GM18517 (cell line): ENCODE measurements around the gene CCDC85C.

ENCODE experiments used
- ATAC-seq: cut with Tn5 transposase; IDR thresholded peaks from one replicate; pipeline ENCODE4 v1.9.1; 2021; ENCODE audit warnings: mild to moderate bottlenecking, moderate library complexity; ENCODE audit not compliant: unreplicated experiment

The CCDC85C gene

DNA sequence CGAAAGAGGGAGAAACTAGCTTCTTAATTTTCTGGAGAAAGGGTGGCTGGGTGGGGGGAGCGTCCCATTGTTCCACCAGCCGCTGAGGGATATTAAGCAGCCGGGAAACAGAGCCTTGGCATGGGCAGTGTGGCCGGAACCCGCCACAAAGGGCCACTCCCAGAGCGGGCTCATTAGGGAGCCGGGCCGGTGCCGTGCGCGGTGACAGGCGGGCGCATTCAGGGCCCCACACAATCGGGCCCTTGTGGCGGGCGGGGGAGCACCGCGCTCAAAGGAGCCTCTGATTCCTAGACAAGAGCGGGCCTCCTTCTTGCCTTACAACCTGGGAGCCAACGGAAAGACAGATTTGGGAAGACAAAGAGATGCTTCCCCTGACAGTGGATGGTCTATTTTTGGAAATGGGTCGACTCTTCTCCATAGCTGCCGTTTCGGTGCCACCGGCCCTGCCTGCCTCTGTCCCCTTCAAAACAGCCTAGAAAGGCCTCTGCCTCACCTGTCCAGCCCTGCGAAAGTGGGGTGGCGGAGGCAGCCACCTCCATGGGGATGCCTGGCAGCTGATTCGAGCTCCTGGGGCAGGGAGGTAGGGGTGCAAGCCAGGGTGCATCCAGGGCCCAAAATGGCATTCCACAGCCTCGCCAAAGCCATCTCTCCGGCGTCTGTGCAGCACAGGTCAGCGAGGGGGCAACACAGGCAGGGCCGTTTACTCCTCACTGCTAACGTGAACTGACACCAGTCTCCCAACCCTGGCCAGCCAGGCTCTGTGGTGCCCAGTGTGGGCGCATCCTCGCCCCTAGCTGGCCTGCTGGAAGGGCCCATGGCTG, 10.9 kb downstream of the CCDC85C start:
- ATAC-seq, result no peak

DNA sequence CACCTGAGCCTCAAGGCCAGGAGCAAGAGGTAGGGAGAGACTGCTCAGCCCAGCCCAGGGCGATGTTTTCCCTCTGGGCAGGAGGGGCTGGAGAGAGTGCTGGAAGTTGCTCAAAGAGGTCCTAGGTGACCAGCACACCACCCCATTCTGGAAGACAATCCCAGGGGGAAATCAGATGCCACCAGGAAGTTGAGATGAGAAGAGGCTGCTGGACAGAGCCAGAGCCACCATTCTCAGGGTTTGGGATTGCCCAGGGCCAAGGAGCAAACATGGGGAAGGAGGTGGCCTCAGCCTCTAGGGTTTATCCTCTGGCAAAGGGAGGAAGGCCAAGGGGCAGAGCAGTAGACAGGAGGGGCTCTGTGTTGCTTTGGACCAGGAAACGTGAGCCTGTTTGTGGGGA, 11.6 kb downstream of the CCDC85C start:
- ATAC-seq, result no peak

DNA sequence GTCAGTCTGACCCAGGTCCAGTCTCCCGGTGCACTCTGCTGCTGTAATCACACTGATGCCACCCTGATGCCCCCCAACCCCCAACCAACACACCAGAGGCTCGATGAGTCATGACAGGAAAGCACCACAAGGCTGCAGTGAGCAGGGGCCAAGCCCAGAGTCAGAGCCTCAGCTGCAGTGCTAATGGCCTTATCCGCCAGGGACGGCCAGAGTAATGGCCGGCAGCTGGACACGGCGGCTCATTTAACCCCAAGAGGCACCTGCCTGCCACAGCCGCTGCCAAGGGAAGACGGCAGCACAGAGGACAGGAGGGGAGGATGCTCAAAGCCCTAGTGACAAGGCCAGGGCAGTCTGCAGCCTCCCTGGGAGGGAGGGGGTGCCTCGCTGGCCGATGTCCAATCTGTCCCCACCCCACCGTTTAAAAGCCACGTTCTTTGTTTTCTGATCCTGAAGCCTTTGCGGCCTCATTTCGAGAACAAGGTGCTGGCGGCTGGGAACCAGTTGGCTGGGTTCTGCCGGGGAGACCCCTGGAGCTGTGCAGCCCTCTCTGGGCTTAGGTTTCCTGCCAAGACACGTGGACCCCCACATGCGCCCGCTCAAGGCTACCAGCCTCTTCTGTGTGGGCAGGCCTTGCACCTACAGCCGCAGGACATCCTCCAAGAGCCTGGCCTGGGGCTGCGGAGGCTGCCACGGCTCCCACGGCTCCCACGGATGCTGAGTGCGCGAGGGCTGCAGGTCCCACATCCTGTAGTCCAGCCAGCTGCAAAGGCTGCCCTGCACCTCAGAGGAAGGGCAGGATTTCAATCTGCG, 13.1 kb downstream of the CCDC85C start:
- ATAC-seq, result no peak

DNA sequence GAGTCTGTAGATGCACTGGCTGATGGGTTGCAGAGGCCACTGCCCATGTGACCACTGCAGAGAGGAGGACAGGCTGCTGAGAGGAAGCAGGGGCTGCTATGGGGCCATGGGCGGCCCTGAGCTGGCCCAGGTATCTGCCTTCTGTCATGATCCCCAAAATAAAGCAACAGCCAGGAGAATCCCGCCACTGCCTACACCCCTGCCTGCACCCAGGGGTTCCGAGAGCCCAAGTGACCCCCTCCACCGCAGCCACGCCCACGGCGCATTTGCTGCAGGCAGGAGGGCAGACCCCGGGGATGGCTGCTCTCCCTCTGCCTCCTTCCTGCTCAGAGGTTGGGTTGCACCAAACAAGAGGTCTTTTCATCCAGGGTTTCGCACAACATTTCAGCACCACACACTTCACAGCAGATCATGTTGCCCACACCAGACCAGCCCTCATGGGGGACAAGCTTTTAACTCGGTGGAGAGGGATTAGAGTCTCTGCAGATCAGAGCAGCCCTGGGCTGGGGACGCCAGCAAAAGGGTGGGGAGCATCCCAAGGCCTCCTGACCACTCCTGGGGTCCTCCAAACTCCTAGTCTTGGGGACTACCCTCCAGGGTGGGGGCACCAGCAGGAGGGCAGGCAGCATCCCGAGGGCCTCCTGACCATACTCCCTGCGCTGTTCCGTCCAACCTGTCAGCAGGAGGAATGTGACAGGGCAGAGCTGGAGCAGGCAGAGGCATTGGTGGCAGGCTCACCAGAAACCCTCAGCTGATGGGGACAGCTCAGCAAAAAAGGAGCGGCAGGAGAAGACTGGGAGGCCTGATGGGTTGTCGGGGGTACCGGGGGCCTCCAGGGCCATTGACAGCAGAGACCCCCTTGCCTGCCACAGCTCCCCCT, 14.1 kb downstream of the CCDC85C start:
- ATAC-seq, result no peak

DNA sequence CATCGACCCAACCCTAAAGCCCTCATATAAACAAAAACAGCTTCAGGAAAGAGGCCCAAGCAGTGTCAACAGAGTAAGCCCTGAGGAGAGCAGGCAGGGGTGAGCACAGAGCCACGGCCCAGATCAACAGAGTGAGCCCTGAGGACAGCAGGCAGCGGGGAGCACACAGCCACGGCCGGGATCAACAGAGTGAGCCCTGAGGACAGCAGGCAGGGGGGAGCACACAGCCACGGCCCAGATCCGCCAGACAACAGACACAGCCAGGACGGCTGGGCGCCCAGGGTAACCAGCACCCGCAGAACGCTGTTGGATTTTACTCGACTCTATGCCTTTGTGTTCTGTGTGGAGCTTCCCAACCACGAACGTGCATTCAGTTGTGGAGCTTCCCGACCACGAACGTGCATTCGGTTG, 15.0 kb downstream of the CCDC85C start:
- no peak for ATAC-seq

DNA sequence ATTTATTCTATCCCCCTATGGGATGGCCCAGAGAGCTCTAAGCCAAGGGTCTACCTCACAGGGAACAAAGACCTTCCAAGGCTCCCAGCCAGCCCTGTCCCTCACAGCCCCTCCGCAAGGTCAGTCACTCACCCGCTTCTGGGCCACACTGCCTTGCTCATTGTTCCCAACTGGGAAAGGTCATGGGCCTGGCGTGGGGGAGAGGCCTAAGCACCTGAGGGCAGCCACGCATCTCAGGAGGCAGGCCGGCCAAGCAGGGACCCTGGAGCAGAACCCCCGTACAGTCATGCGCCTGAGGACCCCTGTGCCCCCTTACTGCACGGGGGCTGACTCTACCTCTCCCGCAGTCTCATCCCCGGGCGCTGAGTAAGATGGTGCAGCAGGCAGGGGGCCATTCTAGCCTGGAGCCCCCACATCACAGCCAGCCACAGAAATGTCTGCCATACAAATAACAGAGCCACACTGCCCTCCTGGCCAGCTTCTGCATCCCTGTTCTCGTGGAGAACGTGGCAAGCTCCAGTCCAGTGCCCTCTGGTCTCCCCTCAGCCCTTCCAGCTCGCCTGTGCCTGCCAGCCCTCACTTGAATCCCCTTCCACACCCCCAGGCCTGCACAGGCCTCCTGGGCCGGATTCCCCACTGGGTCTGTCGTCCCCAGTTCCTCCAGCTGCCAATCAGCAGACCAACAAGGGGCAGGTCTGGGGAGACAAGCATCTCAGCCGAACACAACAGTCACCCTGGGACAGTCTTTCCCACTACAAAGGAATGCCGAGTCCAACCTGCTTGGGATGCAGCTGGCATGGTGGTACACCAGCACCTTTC, 16.3 kb downstream of the CCDC85C start:
- no peak for ATAC-seq

DNA sequence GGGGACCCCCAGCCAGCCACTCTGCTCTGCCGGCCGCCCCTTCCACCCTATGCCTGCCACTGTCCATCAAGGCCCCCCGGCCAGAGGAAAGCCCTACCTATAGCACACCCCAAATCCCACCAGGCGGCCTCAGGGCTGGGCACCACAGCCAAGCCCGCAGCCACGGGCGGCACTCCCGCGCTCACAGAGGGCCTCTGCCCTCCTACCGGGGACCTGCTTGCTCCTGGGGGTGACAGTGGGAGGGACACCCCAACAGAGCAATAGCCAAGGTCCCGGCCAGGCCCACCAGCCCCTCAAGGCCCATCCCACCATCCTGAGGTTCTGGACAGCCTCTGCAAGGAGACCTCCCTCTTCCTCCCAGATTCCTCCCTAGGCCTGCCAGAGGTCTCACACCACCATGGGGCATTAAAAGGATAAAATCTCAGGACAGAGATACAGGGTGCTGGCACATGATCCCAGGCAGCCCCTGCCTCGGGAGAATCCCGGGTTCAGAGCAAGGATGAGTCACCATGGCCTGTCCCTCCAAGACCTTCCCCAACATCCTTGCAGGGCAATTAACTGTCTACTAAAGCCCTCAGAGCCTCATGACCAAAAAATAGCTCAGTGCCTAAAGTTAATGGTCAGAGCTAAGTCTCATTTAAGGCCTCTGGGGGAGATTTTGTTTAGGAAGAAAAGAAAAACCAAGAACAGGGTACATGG, 17.1 kb downstream of the CCDC85C start:
- no peak for ATAC-seq

DNA sequence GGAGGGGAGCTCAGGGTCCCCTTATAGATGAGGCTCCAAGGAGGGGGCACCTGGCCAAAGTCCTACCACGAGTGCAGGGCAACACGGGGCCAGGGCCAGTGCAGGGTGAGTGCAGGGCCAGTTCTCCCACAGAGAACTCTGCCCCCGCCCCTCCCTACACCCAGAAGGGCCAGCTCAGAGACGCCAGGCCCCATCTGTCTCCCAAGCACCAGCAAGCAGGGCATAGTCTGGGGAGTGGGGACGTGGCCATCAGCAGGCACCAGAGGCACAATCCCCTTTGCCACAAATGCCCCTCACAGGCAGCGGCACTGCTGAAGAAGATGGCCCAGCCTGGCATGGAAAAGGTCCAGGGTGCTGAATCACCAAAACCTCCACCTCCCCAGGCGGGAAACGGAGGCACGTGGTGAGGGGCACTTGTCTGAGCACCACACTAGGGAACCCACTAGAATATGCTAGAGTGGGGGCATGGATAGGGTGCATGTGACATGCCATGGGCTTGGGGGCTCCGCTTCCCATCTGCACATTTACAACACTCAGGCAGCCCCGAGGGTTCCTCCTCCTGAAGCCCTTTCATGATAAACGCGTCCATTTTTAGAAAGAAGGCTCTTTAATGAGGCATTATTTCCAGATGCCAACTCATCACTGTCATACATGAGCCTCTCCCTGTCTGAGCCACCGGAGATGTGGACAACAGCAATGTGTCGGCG, 17.8 kb downstream of the CCDC85C start:
- no peak for ATAC-seq

DNA sequence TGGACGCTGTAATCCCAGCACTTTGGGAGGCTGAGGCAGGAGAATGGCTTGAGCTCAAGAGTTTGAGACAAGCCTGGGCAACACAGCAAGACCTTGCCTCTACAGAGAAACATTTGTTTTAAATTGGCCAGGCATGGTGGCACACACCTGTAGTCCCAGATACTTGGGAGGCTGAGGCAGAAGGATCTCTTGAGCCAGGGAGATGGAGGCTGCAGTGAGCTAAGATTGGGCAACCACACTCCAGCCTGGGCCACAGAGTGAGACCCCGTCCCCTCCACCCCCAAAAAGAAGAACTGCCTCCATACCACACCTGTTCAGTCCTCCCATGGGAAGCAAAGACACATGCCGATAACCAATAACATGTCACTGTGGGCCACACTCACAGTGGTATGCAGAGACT, 19.2 kb downstream of the CCDC85C start:
- no peak for ATAC-seq

DNA sequence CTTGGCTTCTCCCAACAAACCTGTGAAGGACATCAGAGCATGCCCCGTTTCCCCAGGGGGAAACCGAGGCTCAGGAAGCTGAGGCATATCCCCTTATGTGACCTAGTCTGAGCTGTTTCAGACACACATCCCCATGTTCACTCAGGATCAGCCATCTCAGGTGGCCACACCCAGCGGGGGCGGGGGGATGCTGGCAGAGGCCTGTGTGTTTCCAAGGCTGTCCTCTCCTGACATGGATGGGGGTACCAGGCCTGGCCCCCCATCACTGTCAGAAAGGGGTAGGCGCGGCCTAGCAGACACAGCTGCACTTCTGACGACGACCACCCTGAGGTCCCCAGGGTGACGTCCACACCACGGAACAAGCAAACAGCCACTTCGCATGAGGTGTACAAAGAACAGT, 22.1 kb downstream of the CCDC85C start:
- ATAC-seq, result no peak

DNA sequence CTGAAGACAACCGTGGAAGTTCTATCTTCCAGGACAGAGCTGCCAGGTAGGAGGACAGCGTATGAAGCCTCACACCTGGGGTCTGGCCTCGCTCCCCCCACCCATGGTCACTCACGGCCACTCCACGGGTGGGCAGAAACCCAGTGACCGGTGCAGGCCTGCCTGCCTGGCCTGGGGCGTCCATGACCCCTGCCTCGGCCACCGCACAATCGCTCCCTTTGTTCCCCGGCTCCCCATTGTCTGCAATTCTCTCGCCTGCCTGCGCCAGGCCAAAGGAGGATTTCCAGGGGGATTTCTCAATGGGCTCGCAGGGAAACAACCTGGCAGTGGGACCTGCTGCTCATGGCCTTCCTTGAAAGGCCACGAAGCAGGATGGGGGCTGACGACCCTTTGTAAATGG, 22.6 kb downstream of the CCDC85C start:
- ATAC-seq, result no peak

DNA sequence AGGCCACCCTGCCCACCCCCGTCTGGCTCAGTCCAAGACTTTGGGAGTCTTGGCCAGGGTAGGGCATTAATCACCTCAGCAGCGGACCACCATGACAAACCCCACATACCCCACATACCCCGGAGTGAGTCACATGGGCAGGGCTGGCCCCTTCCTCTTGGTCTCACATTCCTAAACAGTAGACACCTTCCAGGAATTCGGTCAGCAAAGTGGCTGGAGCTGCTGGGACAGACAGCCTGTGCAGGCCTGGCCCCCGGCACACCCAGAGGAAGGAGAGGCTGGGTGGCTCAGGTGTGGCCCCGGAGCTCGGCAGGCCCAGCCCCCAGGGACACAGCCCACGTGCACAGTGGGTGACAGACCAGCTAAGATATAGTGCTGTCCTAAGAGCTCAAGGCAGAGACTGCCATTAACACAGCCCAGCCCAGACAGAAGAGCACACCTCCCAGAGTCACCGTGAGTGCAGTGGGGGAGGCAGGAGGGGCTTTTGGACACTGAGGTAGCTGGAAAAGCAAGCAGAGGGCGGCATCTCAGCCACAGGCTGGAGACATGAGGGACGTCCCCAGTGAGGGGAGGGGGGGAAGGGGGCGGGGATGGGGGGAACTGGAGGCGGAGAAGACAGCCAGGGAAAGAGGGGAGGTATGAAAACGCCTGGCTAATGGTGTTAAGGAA, 24.0 kb downstream of the CCDC85C start:
- ATAC-seq, result no peak

DNA sequence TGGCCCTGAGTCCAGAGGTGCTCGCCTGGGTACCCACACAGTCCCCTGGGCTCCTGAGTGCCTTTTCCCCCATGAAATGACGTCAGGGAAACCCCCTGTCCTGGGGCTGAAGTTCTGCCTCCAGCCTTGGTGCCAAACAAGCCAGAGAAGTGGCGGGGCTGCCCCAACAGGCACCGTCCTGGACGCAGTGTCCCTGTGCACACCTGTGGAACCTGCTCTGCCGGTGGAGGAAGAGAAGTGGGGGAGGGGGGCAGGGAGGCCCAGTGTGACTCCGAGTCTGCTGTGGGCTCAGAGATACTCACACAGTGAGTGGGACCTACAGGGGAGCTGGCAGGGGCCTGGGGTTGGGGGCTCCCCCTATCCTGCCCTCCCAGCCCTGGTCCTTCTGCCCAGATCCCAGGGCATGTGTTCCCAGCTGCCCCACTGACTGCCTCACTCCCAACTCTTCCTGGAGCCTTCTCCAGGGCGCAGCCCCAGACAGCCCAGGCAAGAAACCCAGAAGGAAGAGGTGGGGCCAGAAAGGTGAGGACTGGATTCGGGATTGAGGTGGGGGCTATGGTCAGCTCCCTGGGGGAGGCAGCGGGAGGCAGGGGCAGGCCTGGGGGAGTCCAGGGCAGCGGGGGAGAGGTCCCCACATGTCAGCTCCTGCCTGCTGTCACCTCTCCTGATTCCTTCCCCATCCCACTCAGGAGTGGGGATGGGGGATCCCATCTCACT, 24.7 kb downstream of the CCDC85C start:
- ATAC-seq, result no peak

DNA sequence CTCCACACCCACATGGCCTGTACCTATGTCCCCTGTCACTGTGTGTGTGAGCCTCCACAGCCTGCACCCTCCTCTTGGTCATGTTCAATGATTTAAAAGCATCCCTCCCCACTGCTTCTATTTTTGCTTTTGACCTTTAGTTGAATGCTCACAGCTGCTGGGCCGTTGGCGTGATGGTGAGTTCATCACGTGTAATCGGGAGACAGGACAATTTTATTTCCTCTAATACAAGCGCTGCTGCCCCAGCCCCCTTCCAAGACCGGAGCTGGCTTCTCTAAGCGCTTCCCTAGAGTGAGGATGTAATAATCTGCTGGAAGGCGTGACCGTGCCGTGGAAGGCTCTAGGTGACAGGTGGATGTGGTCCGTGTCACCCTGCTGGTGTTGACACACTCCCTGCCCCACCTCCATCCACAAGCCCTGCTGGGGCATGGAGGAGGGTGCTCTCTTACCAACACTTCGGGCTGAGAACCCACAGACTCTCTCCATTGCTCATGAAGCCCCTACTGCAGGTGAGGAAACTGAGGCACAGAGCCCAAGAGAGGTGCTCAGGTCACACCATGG, 25.4 kb downstream of the CCDC85C start:
- ATAC-seq, result no peak

DNA sequence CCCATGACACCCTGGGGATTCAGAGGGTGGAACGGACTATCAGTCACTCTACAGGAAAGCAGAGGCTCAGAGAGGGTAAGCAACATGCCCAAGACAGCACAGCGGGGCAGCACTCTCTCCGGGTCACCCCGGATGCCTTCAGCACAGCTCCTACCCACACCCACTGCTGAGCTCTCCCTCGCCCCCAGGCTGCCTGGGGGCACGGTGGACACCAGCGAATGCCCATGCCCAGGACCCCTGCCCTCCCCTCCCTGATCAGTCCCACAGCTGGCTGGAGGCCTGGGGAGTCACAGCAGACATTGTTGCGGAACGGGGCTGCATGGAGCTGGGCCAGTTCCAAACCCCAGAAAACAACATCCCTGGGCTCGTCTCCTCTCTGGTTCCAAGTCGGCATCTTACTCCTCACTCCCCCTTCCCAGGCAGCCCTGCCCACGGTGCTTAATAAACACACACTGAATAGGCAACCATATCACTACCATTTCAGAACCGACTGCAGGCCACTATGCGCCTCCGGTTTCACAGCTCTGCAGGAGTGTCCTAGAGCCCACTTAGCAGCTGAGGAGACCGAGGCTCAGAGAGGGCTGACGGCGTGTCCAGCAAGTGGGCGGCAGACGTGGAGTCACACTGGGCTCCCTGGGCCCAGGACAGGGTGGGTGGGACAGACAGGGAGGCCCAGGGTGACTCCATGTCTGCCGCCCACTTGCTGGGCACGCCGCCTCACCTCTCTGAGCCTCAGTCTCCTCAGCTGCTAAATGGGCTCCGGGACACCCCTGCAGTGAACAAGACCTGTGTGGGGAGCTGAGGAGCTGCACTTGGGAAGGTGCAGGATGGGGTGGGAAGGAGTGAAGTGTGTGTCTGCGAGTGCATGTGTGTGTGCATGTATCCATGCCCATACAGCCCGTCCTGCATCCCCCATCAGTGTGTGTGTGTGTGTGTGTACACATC, 27.0 kb downstream of the CCDC85C start:
- no peak for ATAC-seq

DNA sequence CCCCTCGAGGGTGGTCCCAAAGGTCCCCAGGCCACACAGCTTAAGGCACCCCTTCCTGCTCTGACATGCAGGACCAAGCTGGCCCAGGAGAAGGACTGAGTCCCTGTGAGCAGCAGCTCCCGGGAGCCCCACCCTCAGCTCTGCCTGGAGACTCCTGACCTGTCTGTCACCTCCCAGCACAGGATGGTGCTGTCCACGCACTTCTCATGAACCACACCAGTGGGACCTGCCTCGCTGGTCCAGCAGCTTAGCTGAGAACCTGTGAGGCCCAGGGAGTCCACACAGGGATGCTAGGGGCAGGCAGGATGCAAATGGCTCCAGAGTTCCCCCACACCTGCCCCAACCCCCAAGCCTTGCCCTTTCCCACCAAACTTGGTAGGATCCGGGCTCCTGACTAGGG, 27.7 kb downstream of the CCDC85C start:
- no peak for ATAC-seq
